K562 (cell line): Measurements from ENCODE around the gene KISS1. TPM values are rescaled to one million over a fixed set of nuclear protein-coding genes. Genes with fewer than 3 reads are reported as not detected.

Source experiments
- ATAC-seq: fragments of 200-7000 bp; cut with Tn5 transposase; 3 replicates; pipeline ENCODE4 v1.9.1; 2020; ENCODE audit warnings: moderate library complexity
- BruUV-seq: library from RNA; stranded (reverse); fragments of 400-500 nt; replicated peaks from 2 replicates; lab custom pipeline; 2021; lab: Mats Ljungman, UMichigan
- CTCF ChIA-PET: fragments of 300-600 bp; formaldehyde crosslinking; extraction: SDS; loops from one replicate; lab custom pipeline; 2021; ENCODE audit warnings: low intra/inter-chr PET ratio; lab: Yijun Ruan, JAX
- POLR2A ChIA-PET: fragments of 300-600, 350-650 bp; sonication (Branson Sonifier 250); formaldehyde crosslinking; extraction: SDS; loops from one replicate; lab custom pipeline; 2021; ENCODE audit warnings: antibody characterized with exemption, inconsistent platforms; lab: Yijun Ruan, JAX
- DNase-seq, 4 experiments: peaks; one replicate each; pipeline versions ENCODE4 v3.0.0 to v3.0.0-alpha.2; 2011 to 2018; ENCODE audit warnings: low spot score in 3 of 4, mixed read lengths in 3 of 4; ENCODE audit errors: extremely low read depth in 1 of 4
- FAIRE-seq: peaks from 2 replicates; lab custom pipeline; 2011; peaks lifted over from hg19 to GRCh38; lab: Jason Lieb, UNC
- H2AFZ ChIP-seq: 2 replicates; pipeline ENCODE4 v1.6.0; 2011; ENCODE audit warnings: low read depth, low read length, control low read depth, inconsistent platforms
- H3K27ac ChIP-seq: fragments of 200-600 bp; 3 replicates; pipeline ENCODE4 v1.8.0; 2011; ENCODE audit warnings: low read depth, mild to moderate bottlenecking, control low read depth, inconsistent platforms, low read length, moderate library complexity, mixed read lengths; ENCODE audit errors: extremely low read depth
- H3K27me3 ChIP-seq, 2 experiments: fragments of 300-600 bp in 1 of 2; 2 replicates in 1 of 2; 3 replicates in 1 of 2; pipeline versions ENCODE4 v1.6.0 to v1.8.0; 2011; ENCODE audit warnings: inconsistent platforms in 2 of 2, low read length in 2 of 2, mild to moderate bottlenecking in 1 of 2, mixed read lengths in 1 of 2, moderate library complexity in 1 of 2; ENCODE audit not compliant: control insufficient read depth in 2 of 2, insufficient read depth in 2 of 2
- H3K36me3 ChIP-seq: fragments of 300-600 bp; 3 replicates; pipeline ENCODE4 v1.8.0; 2011; ENCODE audit warnings: mild to moderate bottlenecking, low read length, inconsistent platforms; ENCODE audit not compliant: control insufficient read depth, insufficient read depth
- H3K4me1 ChIP-seq, 2 experiments: fragments of 200-600 bp in 1 of 2; replicated peaks in 1 of 2; 2 replicates in 1 of 2; 3 replicates in 1 of 2; pipeline versions ENCODE4 v1.5.1 to v1.8.0; 2011; ENCODE audit warnings: inconsistent platforms in 2 of 2, low read length in 2 of 2, mild to moderate bottlenecking in 1 of 2, mixed read lengths in 1 of 2, moderate library complexity in 1 of 2; ENCODE audit not compliant: control insufficient read depth in 2 of 2, insufficient read depth in 2 of 2
- H3K4me2 ChIP-seq: 2 replicates; pipeline ENCODE4 v1.6.1; 2011; ENCODE audit warnings: low read length, control low read depth, inconsistent platforms, mixed read lengths; ENCODE audit not compliant: insufficient read depth
- H3K4me3 ChIP-seq: fragments of 200-600 bp; sonication (generic), shearing (Covaris generic); 2 replicates; pipeline ENCODE4 v1.5.1; 2016; ENCODE audit warnings: control low read depth, inconsistent platforms
- H3K79me2 ChIP-seq: fragments of 200-600 bp; 3 replicates; pipeline ENCODE4 v1.8.0; 2011; ENCODE audit warnings: low read length, inconsistent platforms; ENCODE audit not compliant: control insufficient read depth, insufficient read depth
- H3K9ac ChIP-seq, 2 experiments: 2 replicates each; pipeline versions ENCODE4 v1.6.0 to v1.6.1; 2011; ENCODE audit warnings: low read depth in 2 of 2, low read length in 2 of 2, control low read depth in 1 of 2, inconsistent platforms in 1 of 2, mild to moderate bottlenecking in 1 of 2, mixed read lengths in 1 of 2; ENCODE audit not compliant: insufficient read depth in 1 of 2
- H3K9me1 ChIP-seq: one replicate; pipeline ENCODE4 v1.6.0; 2011; ENCODE audit warnings: inconsistent platforms, mild to moderate bottlenecking, low read length, moderate library complexity; ENCODE audit not compliant: control insufficient read depth, insufficient read depth
- H3K9me3 ChIP-seq: replicated peaks from 2 replicates; pipeline ENCODE4 v1.5.1; 2011; ENCODE audit warnings: low read depth, low read length, inconsistent platforms; ENCODE audit not compliant: control insufficient read depth, insufficient read depth
- H4K20me1 ChIP-seq: replicated peaks from 2 replicates; pipeline ENCODE4 v1.6.1; 2011; ENCODE audit warnings: low read length, inconsistent platforms, mixed read lengths; ENCODE audit not compliant: control insufficient read depth, insufficient read depth
- MGA ChIP-seq: fragments of 450-650 bp; IDR thresholded peaks from 2 replicates; pipeline ENCODE4 v1.6.1; 2016; ENCODE audit warnings: mild to moderate bottlenecking, moderate library complexity
- RAD21 ChIP-seq, 2 experiments: fragments of 250-450 bp in 1 of 2; fragments of 450-650 bp in 1 of 2; sonication (Bioruptor Pico) in 1 of 2; formaldehyde crosslinking in 1 of 2; IDR thresholded peaks in 1 of 2; conservative IDR thresholded peaks in 1 of 2; 2 replicates each; pipeline versions ENCODE4 v1.4.0 to v1.8.0; 2020 to 2022; ENCODE audit warnings: mild to moderate bottlenecking in 2 of 2, moderate library complexity in 1 of 2
- TFE3 ChIP-seq: fragments of 450-650 bp; formaldehyde crosslinking; IDR thresholded peaks from 2 replicates; pipeline ENCODE4 v1.4.0; 2020; ENCODE audit warnings: mild to moderate bottlenecking, mixed read lengths
- WGBS: fragments of 100-300 bp; shearing (Covaris generic); methylation state at CpG from one replicate; pipeline ENCODE4 v1.1.6; 2016; ENCODE audit warnings: low coverage, mixed read lengths; ENCODE audit not compliant: insufficient coverage; ENCODE audit errors: missing lambda C conversion rate; 5-methylcytosine and 5-hydroxymethylcytosine counted together
- in situ Hi-C: fragments of 300-500 bp; cut with MboI; formaldehyde crosslinking; loops from 4 replicates; pipeline ENCODE4 v1.15.0; 2018; ENCODE audit warnings: inconsistent platforms, mixed read lengths
- intact Hi-C: fragments of 100-400 bp; cut with micrococcal nuclease; formaldehyde crosslinking; loops from 2 replicates; pipeline ENCODE4 v1.14.2; 2022
- polyA plus RNA-seq, 8 experiments: library from polyadenylated mRNA; depleted of rRNA in 4 of 8; stranded (reverse) in 5 of 8; unstranded in 3 of 8; fragments of >200 nt; fragmentation: Nextera tagmentation in 2 of 8; fragmentation: Illumina TruSeq in 1 of 8; extraction: Ambion mirVana in 2 of 8; extraction: Trizol in 1 of 8; gene quantifications; 2 replicates each; pipeline versions ENCODE4 v1.2.1 to v1.2.3, GENCODE V29; 2011 to 2014; ENCODE audit warnings: inconsistent platforms in 1 of 8, missing spikeins in 1 of 8
- total RNA-seq, 7 experiments: library from RNA; depleted of rRNA in 6 of 7; stranded (reverse); fragments of >200 nt in 6 of 7; fragmentation: Illumina TruSeq in 2 of 7; extraction: Trizol in 2 of 7; gene quantifications; 2 replicates each; pipeline versions ENCODE4 v1.2.1 to v1.2.3, GENCODE V29; 2011 to 2021; ENCODE audit warnings: low replicate concordance in 1 of 7
- TF ChIP-seq, protein P1 (sequence below): fragments of 450-650 bp; formaldehyde crosslinking; IDR thresholded peaks from 2 replicates; pipeline ENCODE4 v1.4.0; 2020; ENCODE audit warnings: mild to moderate bottlenecking, moderate library complexity

Gene KISS1
- total and polyA plus RNA-seq, 9 of the 15 experiments (the other 6 are each of a cell fraction or from before 2014, with no cell fraction given) = 0.31 TPM; not detected in 8

DNA sequence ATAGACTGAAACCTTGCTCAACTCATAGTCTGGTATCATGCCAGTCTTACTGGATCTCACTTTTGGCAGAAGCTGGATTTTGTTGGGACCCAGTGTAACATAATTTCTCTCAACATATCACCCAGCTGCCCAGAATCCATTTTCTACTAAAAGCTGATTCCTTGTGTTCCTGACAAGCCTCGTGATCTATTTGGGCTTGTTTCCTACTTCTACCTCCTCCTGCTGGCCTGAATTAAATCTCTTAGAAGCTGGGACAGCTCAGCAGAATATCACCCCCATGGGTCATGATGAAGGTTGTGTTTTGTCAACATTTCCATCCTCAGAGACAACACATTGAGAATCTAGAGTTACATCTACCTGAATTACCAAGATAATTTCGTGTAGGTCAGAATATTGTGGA, 9.8 kb upstream of the KISS1 start:
- no peak for ATAC-seq
- Histone ChIP-seq H3K36me3 (no peaks in the 10 kb centered on the region), H3K79me2 (no peaks in the 10 kb centered on the region), H3K27ac (no peak overlapping the region), H3K9me3 (no peaks in the 10 kb centered on the region), H3K9me1 (no peaks in the 10 kb centered on the region), H3K4me1 (no peaks in the 10 kb centered on the region; a peak in 1 of 5 replicates), H4K20me1 (no peaks in the 10 kb centered on the region), H3K9ac (no peak overlapping the region), H3K27me3 (peaks cover 7 to 43% of the 10 kb centered on the region in 2 experiments; a peak in 4 of 5 replicates), H3K4me3 (no peak overlapping the region), H3K4me2 (no peak overlapping the region), H2AFZ (no peak overlapping the region)
- 0% methylated on average over 2 of the region's 2 CpGs for WGBS
- POLR2A ChIA-PET = no interaction called here
- in situ Hi-C loops = no loop called here
- FAIRE-seq = no peak
- intact Hi-C loops = loop anchor here (2.0 to 5.0 kb wide), 2 partner anchors 286 to 345 kb away; partner anchors contain the start of genes PIK3C2B and SNRPE
- DNase-seq = peak in 2 of 4 experiments; percentile 54 to 60
- no TSS peak for BruUV-seq
- CTCF ChIA-PET = interaction anchor here (0.6 kb wide), 1 partner anchor 181 kb away, joined by 3 read pairs; no protein-coding TSS in a partner anchor
- TF ChIP-seq, protein P1, sequence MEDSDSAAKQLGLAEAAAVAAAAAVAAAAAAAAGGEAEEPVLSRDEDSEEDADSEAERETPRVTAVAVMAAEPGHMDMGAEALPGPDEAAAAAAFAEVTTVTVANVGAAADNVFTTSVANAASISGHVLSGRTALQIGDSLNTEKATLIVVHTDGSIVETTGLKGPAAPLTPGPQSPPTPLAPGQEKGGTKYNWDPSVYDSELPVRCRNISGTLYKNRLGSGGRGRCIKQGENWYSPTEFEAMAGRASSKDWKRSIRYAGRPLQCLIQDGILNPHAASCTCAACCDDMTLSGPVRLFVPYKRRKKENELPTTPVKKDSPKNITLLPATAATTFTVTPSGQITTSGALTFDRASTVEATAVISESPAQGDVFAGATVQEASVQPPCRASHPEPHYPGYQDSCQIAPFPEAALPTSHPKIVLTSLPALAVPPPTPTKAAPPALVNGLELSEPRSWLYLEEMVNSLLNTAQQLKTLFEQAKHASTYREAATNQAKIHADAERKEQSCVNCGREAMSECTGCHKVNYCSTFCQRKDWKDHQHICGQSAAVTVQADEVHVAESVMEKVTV = peak; percentile 16; the same call in 1 of the 2 replicates
- TF ChIP-seq RAD21 (CRISPR knock-in tag; conservative IDR thresholded peaks at IDR 0.05 in 1 of 2, IDR thresholded peaks at IDR 0.05 in 1 of 2) = peak; percentile 17 to 24; a peak in 1 of 4 replicates
- TF ChIP-seq MGA = no peak
- peak; percentile 30; the same call in 1 of the 2 replicates for TF ChIP-seq TFE3 (CRISPR knock-in tag)
